GM10847 (cell line): ENCODE data around the gene TMEM213.

ENCODE experiments used
- POLR2A ChIP-seq: IDR thresholded peaks from 2 replicates; pipeline ENCODE4 v1.6.1; 2011; ENCODE audit not compliant: insufficient read length; ENCODE audit errors: extremely low read depth

Gene TMEM213

GRCh38 chr7:138853448-138853847 is 55.7 kb downstream of the TMEM213 start:
- TF ChIP-seq POLR2A: no peak

- TF ChIP-seq POLR2A: no peak
These were observed 56.4 kb downstream of the TMEM213 start for GRCh38 chr7:138854115-138854645.

- TF ChIP-seq POLR2A: no peak
These were observed 59.9 kb downstream of the TMEM213 start for GRCh38 chr7:138857728-138858127.

GRCh38 chr7:138861051-138861450 is 63.3 kb downstream of the TMEM213 start:
- no peak for TF ChIP-seq POLR2A

- TF ChIP-seq POLR2A: no peak
These were observed 66.1 kb downstream of the TMEM213 start for GRCh38 chr7:138863931-138864330.

GRCh38 chr7:138864667-138865066 is 66.9 kb downstream of the TMEM213 start:
- no peak for TF ChIP-seq POLR2A

GRCh38 chr7:138865843-138866242 is 68.0 kb downstream of the TMEM213 start:
- TF ChIP-seq POLR2A: no peak

- TF ChIP-seq POLR2A: no peak
These were observed 68.6 kb downstream of the TMEM213 start for GRCh38 chr7:138866353-138866752.

GRCh38 chr7:138867744-138868143 is 70.0 kb downstream of the TMEM213 start:
- no peak for TF ChIP-seq POLR2A

- TF ChIP-seq POLR2A: no peak
These were observed 70.9 kb downstream of the TMEM213 start for GRCh38 chr7:138868711-138869110.

- TF ChIP-seq POLR2A: no peak
These were observed 71.6 kb downstream of the TMEM213 start for GRCh38 chr7:138869353-138869752.

GRCh38 chr7:138871065-138871813 is 73.4 kb downstream of the TMEM213 start:
- TF ChIP-seq POLR2A: no peak

GRCh38 chr7:138871814-138872090 is 74.0 kb downstream of the TMEM213 start:
- TF ChIP-seq POLR2A: no peak

GRCh38 chr7:138872576-138872975 is 74.8 kb downstream of the TMEM213 start:
- no peak for TF ChIP-seq POLR2A

GRCh38 chr7:138873220-138873892 is 75.6 kb downstream of the TMEM213 start:
- TF ChIP-seq POLR2A: no peak

- no peak for TF ChIP-seq POLR2A
These were observed 78.0 kb downstream of the TMEM213 start for GRCh38 chr7:138875794-138876193.

GRCh38 chr7:138876326-138876725 is 78.5 kb downstream of the TMEM213 start:
- TF ChIP-seq POLR2A: no peak
